Measurements from ENCODE around the gene RHNO1.

- TF ChIP-seq MAX (IDR thresholded peaks at IDR 0.05; ENCODE audit: insufficient read depth, insufficient read length) (no peak), EZH2 (IDR thresholded peaks at IDR 0.05; ENCODE audit: borderline replicate concordance, low read depth, low read length, severe bottlenecking) (no peak), POLR2AphosphoS5 (IDR thresholded peaks at IDR 0.05; ENCODE audit: insufficient read depth, low read depth, low read length) (no peak)
These were observed 18.5 kb downstream of the RHNO1 start for GRCh38 chr12:2895511-2895910.

Data from endothelial cell of umbilical vein (primary cell).